ENCODE measurements around the gene GSTP1.

The GSTP1 gene

DNA sequence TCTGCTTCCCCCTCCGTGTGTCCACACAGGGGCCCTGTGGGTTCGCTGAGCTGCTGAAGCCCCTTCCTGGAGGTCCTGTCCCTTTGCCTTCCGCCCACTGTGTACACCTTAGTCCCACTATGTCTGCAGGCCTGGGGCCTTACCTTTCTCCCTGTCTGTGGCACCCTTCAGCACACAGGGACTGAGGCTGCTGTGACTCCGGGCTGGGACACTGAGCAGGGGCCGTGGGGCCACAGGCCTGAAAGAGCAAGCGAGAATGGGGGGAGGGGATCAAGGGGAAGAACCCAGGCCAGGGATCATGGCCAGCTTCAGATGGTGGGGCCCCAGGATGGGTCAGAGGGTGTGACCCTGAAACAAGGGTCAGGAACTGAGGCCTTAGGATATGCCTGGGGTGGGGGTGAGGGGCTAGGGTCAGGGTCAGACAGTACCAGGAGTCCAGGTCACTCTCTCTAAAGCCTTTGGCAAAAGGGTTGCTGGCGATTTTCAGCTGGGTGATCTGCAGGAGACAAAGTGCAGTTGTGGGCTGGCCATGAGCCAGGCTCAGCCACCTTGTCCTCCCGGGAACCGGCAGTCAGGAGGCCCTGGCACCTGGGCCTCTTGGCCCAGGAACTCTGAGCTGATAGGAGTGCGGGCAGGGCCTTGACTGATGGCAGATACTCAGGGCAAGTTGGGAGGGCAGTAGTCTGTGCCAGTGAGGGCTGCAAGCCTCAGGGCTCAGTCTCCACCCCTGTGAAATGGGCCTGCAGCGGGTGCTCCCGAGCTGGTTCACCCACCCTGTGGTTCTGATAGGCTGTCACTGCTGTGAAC is 48.8 kb downstream of the GSTP1 start:
- no peak for DNase-seq

DNA sequence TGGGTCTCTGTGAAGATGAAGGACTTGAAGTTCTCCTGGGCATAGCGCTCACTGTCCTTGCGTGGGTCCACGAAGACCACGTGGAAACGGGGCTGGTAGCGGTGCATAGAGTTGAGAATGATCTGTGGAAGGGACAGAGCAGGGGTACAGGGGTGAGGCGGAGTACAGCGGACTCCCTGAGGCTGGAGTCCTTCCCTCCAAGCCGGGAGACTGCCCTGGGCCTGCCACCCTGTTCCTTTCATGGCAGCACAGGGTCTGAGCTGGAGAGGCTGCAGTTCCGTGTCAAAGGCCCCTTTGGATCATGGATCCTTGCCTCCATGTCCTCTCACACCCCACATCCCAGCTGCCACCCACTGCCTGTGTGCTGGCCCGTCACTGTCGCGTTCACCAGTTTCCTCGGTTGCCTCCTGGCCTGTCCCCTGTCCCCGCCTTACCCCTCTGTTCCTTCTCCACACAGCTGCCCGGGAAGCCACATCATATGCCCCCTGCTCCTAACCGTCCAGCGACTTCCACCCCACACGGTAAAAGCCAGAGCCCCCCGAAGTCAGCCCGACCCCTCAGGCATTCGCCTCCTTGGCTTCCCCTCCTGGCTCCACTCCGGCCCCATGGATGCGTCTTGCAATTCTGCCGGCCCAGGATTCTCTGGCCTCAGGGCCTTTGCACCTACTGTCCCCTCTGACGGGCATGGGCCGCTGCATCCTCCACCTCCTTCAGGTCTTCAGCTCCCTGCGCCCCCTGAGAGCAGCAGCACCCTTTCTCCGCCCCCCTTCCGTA is 49.6 kb downstream of the GSTP1 start:
- DNase-seq: no peak

DNA sequence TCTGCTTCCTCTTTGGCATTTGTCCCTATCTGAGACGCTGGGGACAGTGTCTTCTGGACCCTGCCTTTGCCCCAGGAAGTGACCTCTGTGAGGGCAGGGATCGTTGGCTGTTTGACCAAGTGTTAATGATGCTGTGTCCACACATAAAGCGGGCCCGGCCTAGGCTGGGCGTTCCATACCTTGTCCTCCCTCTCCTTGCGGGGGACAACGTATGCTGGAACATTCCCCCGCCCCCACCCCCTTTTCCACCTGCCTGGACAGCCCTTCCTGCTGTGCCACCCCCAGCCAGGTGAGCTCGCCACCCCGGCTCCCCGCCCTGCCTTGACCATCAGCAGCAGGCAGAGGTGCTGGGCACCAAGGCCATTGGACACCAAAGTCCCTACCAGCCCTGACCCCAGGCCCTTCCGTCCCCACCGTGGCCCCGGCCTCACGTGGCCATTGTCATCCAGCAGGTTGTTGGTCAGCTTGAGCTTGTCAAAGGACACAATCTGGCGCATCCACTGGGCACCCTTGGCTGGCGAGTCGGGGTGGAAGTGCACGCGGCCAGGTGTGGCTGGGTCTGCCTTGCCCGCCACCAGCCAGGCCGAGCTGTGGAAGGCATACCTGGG is 50.2 kb downstream of the GSTP1 start:
- no peak for DNase-seq

DNA sequence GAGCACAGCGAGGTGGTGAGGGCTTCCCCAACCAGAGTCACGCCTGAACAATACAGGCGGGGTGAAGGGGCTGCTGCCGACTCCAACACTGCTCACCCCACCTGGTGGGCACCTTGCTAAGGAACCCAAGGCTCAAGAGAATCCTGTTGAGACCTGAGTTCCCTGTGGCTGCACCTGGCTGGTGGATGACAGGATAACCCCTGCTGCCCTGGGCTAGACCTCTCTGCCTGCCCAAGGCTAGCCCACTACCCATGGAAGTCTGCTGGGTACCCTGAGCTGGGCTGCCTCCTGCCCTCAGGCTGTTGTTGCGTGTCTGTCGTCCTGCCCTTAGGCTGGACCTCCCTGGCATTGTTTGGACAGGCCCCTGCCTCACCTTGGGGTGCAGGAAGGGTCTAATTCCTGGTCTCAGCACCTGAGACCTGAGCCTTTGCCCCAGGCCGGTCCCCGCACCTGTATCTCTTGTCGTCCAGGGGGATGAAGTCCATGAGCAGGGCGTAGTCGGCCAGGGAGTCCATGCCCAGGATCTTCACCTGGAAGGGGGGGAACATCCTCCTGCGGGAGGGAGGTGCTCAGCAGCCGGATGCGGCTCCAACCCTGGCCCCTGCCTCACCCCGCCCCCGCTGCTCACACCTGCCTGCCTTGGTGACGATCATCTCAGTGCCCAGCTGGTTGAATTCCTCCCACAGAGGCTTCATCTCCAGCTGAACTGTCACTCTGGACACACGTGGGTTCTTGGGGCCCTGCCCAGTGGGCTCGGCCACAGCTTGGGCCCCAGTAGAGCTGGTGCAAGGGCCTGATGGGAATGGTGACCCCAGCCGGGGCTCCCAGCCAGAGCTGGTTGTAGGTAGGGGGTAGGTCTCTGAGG is 51.0 kb downstream of the GSTP1 start:
- no peak for DNase-seq

DNA sequence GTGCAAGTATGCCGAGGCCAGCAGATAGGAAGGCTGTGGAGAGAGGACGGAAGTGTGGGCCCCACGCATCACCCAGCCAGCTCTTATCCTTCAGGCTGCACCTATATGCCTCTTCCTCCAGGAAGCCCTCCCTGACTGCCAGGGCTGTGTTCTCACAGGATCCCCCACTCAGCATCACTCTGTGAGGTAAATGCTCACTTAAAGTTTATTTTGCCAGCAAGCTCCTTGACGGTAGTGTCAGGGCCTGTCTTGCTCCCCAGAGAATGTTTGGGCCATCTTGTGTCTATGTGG is 51.6 kb downstream of the GSTP1 start:
- DNase-seq: no peak

All from CD4-positive, alpha-beta T cell treated with Interleukin-6 for 4 hours (primary cell).